ENCODE results near the gene FBXO4. TPM values are rescaled to one million over a fixed set of nuclear protein-coding genes. Genes with fewer than 3 reads are reported as not detected.

The FBXO4 gene
- total RNA-seq, 1 experiment from 2014 or later = 18.4 TPM

GRCh38 chr5:41885286-41885685 lies 39.8 kb upstream of the FBXO4 start:
- H3K4me3 Mint-ChIP-seq (ENCODE audit: unreplicated experiment) = no peak overlapping the region
- BruUV-seq (replicated peaks) = no TSS peak
- no peaks in the 10 kb centered on the region for H3K4me1 Mint-ChIP-seq (ENCODE audit: insufficient read depth, unreplicated experiment)
- H3K36me3 Mint-ChIP-seq (ENCODE audit: insufficient read depth, unreplicated experiment) = no peaks in the 10 kb centered on the region
- intact Hi-C loops (cut with micrococcal nuclease) = no loop called here
- H3K9me3 Mint-ChIP-seq (ENCODE audit: unreplicated experiment) = no peaks in the 10 kb centered on the region
- CTCF ChIA-PET = interaction anchor here (0.9 kb wide), 1 partner anchor 16 kb away, joined by 4 read pairs; no protein-coding TSS in a partner anchor
- H3K27me3 Mint-ChIP-seq (ENCODE audit: insufficient read depth, unreplicated experiment) = no peaks in the 10 kb centered on the region
- H3K27ac Mint-ChIP-seq (ENCODE audit: low read depth, unreplicated experiment) = no peak overlapping the region
- no peak for DNase-seq (ENCODE audit: unreplicated experiment)
- POLR2A ChIA-PET = interaction anchor here (0.7 kb wide), 1 partner anchor 19 kb away, joined by 3 read pairs; the partner anchor contains the start of gene RIMOC1
- TF ChIP-seq CTCF (IDR thresholded peaks at IDR 0.05; ENCODE audit: unreplicated experiment) = no peak

GRCh38 chr5:41891066-41891707 lies 33.9 kb upstream of the FBXO4 start:
- ChIA-PET CTCF (interaction anchor here (0.7 kb wide), 1 partner anchor 489 kb away, joined by 3 read pairs; no protein-coding TSS in a partner anchor), POLR2A (interaction anchor here (0.6 to 1.0 kb wide), 2 partner anchors 13 to 27 kb away, joined by 3 read pairs; partner anchors contain the start of gene RIMOC1)
- H3K9me3 Mint-ChIP-seq (ENCODE audit: unreplicated experiment) = no peaks in the 10 kb centered on the region
- no peak overlapping the region for H3K4me3 Mint-ChIP-seq (ENCODE audit: unreplicated experiment)
- no peak for TF ChIP-seq CTCF (IDR thresholded peaks at IDR 0.05; ENCODE audit: unreplicated experiment)
- intact Hi-C loops (cut with micrococcal nuclease) = no loop called here
- BruUV-seq (replicated peaks) = no TSS peak
- peaks cover 21% of the 10 kb centered on the region for H3K27me3 Mint-ChIP-seq (ENCODE audit: insufficient read depth, unreplicated experiment)
- H3K27ac Mint-ChIP-seq (ENCODE audit: low read depth, unreplicated experiment) = no peak overlapping the region
- H3K36me3 Mint-ChIP-seq (ENCODE audit: insufficient read depth, unreplicated experiment) = no peaks in the 10 kb centered on the region
- no peaks in the 10 kb centered on the region for H3K4me1 Mint-ChIP-seq (ENCODE audit: insufficient read depth, unreplicated experiment)
- no peak for DNase-seq (ENCODE audit: unreplicated experiment)

- Mint-ChIP-seq H3K4me1 (ENCODE audit: insufficient read depth, unreplicated experiment) (no peaks in the 10 kb centered on the region), H3K4me3 (ENCODE audit: unreplicated experiment) (no peak overlapping the region), H3K9me3 (ENCODE audit: unreplicated experiment) (no peaks in the 10 kb centered on the region), H3K36me3 (ENCODE audit: insufficient read depth, unreplicated experiment) (no peaks in the 10 kb centered on the region), H3K27me3 (ENCODE audit: insufficient read depth, unreplicated experiment) (peaks cover 30% of the 10 kb centered on the region), H3K27ac (ENCODE audit: low read depth, unreplicated experiment) (no peak overlapping the region)
- CTCF ChIA-PET = no interaction called here
- intact Hi-C loops (cut with micrococcal nuclease) = no loop called here
- no peak for DNase-seq (ENCODE audit: unreplicated experiment)
- POLR2A ChIA-PET = interaction anchor here (1.0 kb wide), 1 partner anchor 12 kb away, joined by 3 read pairs; the partner anchor contains the start of gene RIMOC1
- no peak for TF ChIP-seq CTCF (IDR thresholded peaks at IDR 0.05; ENCODE audit: unreplicated experiment)
- BruUV-seq (replicated peaks) = no TSS peak
These were observed 33.0 kb upstream of the FBXO4 start for GRCh38 chr5:41892031-41892430.

- Mint-ChIP-seq H3K4me3 (ENCODE audit: unreplicated experiment) (no peak overlapping the region), H3K4me1 (ENCODE audit: insufficient read depth, unreplicated experiment) (no peaks in the 10 kb centered on the region), H3K27me3 (ENCODE audit: insufficient read depth, unreplicated experiment) (peaks cover 42% of the 10 kb centered on the region), H3K9me3 (ENCODE audit: unreplicated experiment) (no peaks in the 10 kb centered on the region), H3K27ac (ENCODE audit: low read depth, unreplicated experiment) (no peak overlapping the region), H3K36me3 (ENCODE audit: insufficient read depth, unreplicated experiment) (no peaks in the 10 kb centered on the region)
- no TSS peak for BruUV-seq (replicated peaks)
- intact Hi-C loops (cut with micrococcal nuclease) = no loop called here
- no peak for DNase-seq (ENCODE audit: unreplicated experiment)
- ChIA-PET CTCF (interaction anchor here (0.7 to 1.2 kb wide), 2 partner anchors 51 to 988 kb away, joined by 3 read pairs; no protein-coding TSS in a partner anchor), POLR2A (interaction anchor here (1.6 kb wide), 1 partner anchor 9 kb away, joined by 4 read pairs; no protein-coding TSS in a partner anchor)
- TF ChIP-seq CTCF (IDR thresholded peaks at IDR 0.05; ENCODE audit: unreplicated experiment) = no peak
These were observed 31.8 kb upstream of the FBXO4 start for GRCh38 chr5:41893074-41893851.

All from MCF 10A (cell line).